MCF 10A (cell line): ENCODE data around the gene ATG4A. TPM values are rescaled to one million over a fixed set of nuclear protein-coding genes. Genes with fewer than 3 reads are reported as not detected.
A peak's percentile ranks its signal among the peaks of the same experiment; 100 is the strongest.

ENCODE experiments used
- BruUV-seq: library from RNA; stranded (reverse); fragments of 400-500 nt; replicated peaks from 2 replicates; lab custom pipeline; 2021; lab: Mats Ljungman, UMichigan
- CTCF ChIA-PET: fragments of 300-600 bp; sonication (Branson Sonifier 250); formaldehyde crosslinking; extraction: SDS; loops from one replicate; lab custom pipeline; 2021; ENCODE audit warnings: antibody characterized with exemption, inconsistent platforms; lab: Yijun Ruan, JAX
- POLR2A ChIA-PET: fragments of 300-600, 350-650 bp; sonication (Branson Sonifier 250); formaldehyde crosslinking; extraction: SDS; loops from one replicate; lab custom pipeline; 2020; ENCODE audit warnings: antibody characterized with exemption, inconsistent platforms; lab: Yijun Ruan, JAX
- DNase-seq: peaks from one replicate; pipeline ENCODE4 v3.0.0-alpha.2; 2018; ENCODE audit not compliant: unreplicated experiment
- H3K27ac Mint-ChIP-seq: one replicate; pipeline ENCODE4 v1.8.0; 2022; ENCODE audit warnings: mild to moderate bottlenecking, low read depth, mixed read lengths; ENCODE audit not compliant: unreplicated experiment
- H3K27me3 Mint-ChIP-seq: one replicate; pipeline ENCODE4 v1.8.0; 2022; ENCODE audit warnings: mixed read lengths; ENCODE audit not compliant: insufficient read depth, unreplicated experiment
- H3K36me3 Mint-ChIP-seq: one replicate; pipeline ENCODE4 v1.8.0; 2022; ENCODE audit warnings: mild to moderate bottlenecking, moderate library complexity, mixed read lengths; ENCODE audit not compliant: insufficient read depth, unreplicated experiment
- H3K4me1 Mint-ChIP-seq: one replicate; pipeline ENCODE4 v1.8.0; 2022; ENCODE audit warnings: mixed read lengths; ENCODE audit not compliant: insufficient read depth, unreplicated experiment
- H3K4me3 Mint-ChIP-seq: one replicate; pipeline ENCODE4 v1.8.0; 2022; ENCODE audit warnings: mild to moderate bottlenecking, moderate library complexity, mixed read lengths; ENCODE audit not compliant: unreplicated experiment
- H3K9me3 Mint-ChIP-seq: one replicate; pipeline ENCODE4 v1.8.0; 2022; ENCODE audit warnings: mixed read lengths; ENCODE audit not compliant: unreplicated experiment
- CTCF ChIP-seq: fragments of 200-600 bp; IDR thresholded peaks from one replicate; pipeline ENCODE4 v1.8.0; 2022; ENCODE audit warnings: antibody characterized with exemption, mild to moderate bottlenecking; ENCODE audit not compliant: unreplicated experiment
- intact Hi-C: fragments of 100-400 bp; cut with micrococcal nuclease; formaldehyde crosslinking; loops from 2 replicates; pipeline ENCODE4 v1.14.1; 2022
- total RNA-seq: library from RNA; stranded (reverse); gene quantifications from 2 replicates; pipeline ENCODE4 v1.2.3, GENCODE V29; 2022

The ATG4A gene
- total RNA-seq, 1 experiment from 2014 or later, result 7.3 TPM

GRCh38 chrX:108162265-108162664, 70.7 kb downstream of the ATG4A start:
- H3K27me3 Mint-ChIP-seq, result peaks cover 43% of the 10 kb centered on the region
- POLR2A ChIA-PET, result no interaction called here

GRCh38 chrX:108163333-108164082, 71.9 kb downstream of the ATG4A start:
- Mint-ChIP-seq H3K9me3 (no peaks in the 10 kb centered on the region), H3K4me3 (no peak overlapping the region), H3K27ac (no peak overlapping the region), H3K27me3 (peaks cover 39% of the 10 kb centered on the region), H3K36me3 (no peaks in the 10 kb centered on the region), H3K4me1 (no peaks in the 10 kb centered on the region)
- POLR2A ChIA-PET, result interaction anchor here (0.5 to 0.6 kb wide), 2 partner anchors 53 to 1265 kb away, joined by 3 to 4 read pairs; no protein-coding TSS in a partner anchor
- intact Hi-C loops, result no loop called here
- BruUV-seq, result no TSS peak
- TF ChIP-seq CTCF, result no peak
- no peak for DNase-seq
- CTCF ChIA-PET, result interaction anchor here (0.6 to 1.4 kb wide), 2 partner anchors 37 to 374 kb away, joined by 3 to 6 read pairs; no protein-coding TSS in a partner anchor

More at GRCh38 chrX:108162265-108162664, 70.7 kb downstream of the ATG4A start:
- no peaks in the 10 kb centered on the region for H3K36me3 Mint-ChIP-seq
- CTCF ChIA-PET, result no interaction called here
- no peak overlapping the region for H3K4me3 Mint-ChIP-seq
- TF ChIP-seq CTCF, result no peak
- no peaks in the 10 kb centered on the region for H3K9me3 Mint-ChIP-seq
- no peaks in the 10 kb centered on the region for H3K4me1 Mint-ChIP-seq
- DNase-seq, result no peak
- no peak overlapping the region for H3K27ac Mint-ChIP-seq
- BruUV-seq, result no TSS peak
- intact Hi-C loops, result no loop called here

GRCh38 chrX:108165383-108166111, 74.0 kb downstream of the ATG4A start:
- Mint-ChIP-seq H3K9me3 (no peaks in the 10 kb centered on the region), H3K27ac (no peak overlapping the region), H3K36me3 (peaks cover 6% of the 10 kb centered on the region), H3K4me3 (no peak overlapping the region), H3K4me1 (no peaks in the 10 kb centered on the region), H3K27me3 (peaks cover 33% of the 10 kb centered on the region)
- intact Hi-C loops, result no loop called here
- TF ChIP-seq CTCF, result peak; percentile 21
- ChIA-PET POLR2A (interaction anchor here (1.2 to 1.6 kb wide), 2 partner anchors 39 to 75 kb away, joined by 3 read pairs; partner anchors contain the start of gene PSMD10), CTCF (interaction anchor here (0.7 kb wide), 1 partner anchor 559 kb away, joined by 3 read pairs; no protein-coding TSS in a partner anchor)
- DNase-seq, result peak; percentile 48
- BruUV-seq, result no TSS peak
